ENCODE data around the gene SRP68.
"Not testable (repeated sequence)": the region's sequence is repeated elsewhere in the genome, so short reads cannot be mapped to it uniquely, and the experiment has no call there.

The SRP68 gene

DNA sequence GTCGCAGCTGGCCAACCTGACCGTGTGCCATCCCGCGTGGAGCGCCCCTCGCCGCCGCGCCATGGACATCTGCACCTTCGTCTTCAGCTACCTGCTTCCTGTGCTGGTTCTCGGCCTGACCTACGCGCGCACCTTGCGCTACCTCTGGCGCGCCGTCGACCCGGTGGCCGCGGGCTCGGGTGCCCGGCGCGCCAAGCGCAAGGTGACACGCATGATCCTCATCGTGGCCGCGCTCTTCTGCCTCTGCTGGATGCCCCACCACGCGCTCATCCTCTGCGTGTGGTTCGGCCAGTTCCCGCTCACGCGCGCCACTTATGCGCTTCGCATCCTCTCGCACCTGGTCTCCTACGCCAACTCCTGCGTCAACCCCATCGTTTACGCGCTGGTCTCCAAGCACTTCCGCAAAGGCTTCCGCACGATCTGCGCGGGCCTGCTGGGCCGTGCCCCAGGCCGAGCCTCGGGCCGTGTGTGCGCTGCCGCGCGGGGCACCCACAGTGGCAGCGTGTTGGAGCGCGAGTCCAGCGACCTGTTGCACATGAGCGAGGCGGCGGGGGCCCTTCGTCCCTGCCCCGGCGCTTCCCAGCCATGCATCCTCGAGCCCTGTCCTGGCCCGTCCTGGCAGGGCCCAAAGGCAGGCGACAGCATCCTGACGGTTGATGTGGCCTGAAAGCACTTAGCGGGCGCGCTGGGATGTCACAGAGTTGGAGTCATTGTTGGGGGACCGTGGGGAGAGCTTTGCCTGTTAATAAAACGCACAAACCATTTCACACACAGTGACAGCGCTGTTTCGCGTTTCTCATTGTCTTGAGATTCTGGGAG, 4.7 kb upstream of the SRP68 start:
- DNase-seq (ENCODE audit: low spot score), result no peak

DNA sequence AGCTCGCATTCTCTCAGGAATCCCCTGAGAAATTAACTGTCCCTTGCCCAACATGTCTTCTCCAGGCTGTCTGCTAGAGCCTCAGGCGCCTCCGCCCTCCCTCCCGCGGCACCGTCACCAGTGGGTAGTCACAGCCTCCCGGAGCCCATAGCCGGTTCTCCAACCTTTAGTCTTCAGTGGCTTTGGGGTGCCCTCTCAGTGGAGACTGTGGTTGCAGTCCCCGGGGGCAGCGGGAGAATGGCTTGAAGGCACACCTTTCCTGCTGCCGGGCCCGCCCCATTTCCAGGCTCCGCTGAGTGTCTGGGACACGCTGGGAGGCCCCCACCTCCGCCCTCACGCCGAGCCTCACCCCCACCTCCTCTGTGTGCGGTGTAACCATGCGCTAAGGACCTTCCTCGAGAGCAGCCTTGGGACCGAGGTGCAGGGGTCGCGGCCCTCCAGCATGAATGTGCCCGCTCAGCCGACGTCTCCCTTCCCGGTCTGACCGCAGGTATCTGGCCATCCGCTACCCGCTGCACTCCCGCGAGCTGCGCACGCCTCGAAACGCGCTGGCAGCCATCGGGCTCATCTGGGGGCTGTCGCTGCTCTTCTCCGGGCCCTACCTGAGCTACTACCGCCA, 3.9 kb upstream of the SRP68 start:
- no peak for DNase-seq (ENCODE audit: low spot score)

DNA sequence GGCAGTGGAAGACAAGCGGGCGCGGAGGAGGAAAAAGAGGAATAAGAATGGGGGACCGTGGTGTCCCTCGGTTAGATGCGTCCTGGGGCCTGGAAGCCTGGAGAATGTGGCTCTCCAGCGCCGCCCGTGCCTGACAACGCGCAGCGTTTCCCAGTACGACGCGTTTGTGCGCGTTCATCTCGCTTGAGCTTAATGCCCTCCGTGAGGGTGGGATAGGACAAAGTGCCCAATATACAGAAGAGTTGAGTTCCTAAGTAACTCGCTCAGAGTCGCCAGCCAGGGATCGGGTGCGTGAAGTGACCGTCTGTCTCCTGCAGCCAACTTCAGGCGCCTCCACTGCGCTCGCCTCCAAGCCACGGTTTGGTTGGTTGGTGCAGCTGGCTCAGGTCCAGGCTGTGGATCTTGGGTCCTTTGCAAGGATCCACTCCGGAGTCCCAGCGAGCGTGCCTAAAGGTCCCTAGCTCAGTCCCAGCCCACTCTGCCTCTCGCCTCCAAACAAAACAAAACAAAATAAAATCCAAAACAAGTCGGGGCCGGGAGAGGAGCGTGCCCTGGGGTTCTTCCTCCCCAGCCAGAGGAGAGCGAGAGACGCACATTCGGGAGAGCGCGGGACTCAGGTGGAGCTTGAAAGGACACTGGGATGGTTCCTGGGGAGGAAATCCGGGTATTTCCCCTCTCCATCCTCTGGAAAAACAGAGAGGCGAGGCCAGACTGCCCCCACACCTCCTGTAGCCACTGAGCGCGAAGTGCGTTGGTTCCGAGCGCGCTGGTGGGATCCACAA, 3.2 kb upstream of the SRP68 start:
- no peak for DNase-seq (ENCODE audit: low spot score)

DNA sequence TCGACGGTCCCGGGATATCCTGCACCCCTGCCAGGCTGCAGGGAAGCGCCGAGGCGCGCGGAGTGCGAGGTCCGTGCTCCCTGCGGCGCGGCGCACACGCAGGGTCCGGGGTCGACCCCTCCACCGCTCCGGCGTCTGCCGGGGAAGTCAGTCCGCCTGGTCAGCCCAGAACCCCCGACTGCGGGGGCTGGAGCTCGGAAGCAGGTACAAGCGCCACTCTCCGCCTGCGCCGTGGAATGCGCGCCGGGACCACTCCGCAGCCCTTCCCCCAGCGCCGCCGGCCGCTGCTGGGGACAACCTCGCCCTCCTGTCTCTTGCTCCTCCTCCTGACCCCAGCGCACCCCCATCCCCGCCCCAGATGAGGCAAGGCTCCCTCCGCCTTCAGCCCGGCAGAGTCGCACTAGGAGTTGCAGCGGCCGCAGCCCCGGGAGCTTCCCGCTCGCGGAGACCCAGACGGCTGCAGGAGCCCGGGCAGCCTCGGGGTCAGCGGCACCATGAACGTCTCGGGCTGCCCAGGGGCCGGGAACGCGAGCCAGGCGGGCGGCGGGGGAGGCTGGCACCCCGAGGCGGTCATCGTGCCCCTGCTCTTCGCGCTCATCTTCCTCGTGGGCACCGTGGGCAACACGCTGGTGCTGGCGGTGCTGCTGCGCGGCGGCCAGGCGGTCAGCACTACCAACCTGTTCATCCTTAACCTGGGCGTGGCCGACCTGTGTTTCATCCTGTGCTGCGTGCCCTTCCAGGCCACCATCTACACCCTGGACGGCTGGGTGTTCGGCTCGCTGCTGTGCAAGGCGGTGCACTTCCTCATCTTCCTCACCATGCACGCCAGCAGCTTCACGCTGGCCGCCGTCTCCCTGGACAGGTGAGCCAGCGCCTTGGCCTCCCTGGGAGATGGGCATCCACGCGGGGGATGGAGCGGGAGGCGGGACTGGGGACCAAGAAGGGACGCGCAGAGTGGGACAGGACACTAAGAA, 2.4 kb upstream of the SRP68 start, which contains the start of gene GALR2:
GALR2 (plus strand) TSS at position 392 of the 974 bp plus-strand sequence; CDS start at position 495, 103 bp downstream.
- DNase-seq (ENCODE audit: low spot score), result no peak

- DNase-seq (ENCODE audit: low spot score), result no peak
These were observed 678 bp downstream of the SRP68 start for GRCh38 chr17:76071531-76072147.

- no peak for DNase-seq (ENCODE audit: low spot score)
These were observed 6.5 kb downstream of the SRP68 start for GRCh38 chr17:76065775-76066174.

DNA sequence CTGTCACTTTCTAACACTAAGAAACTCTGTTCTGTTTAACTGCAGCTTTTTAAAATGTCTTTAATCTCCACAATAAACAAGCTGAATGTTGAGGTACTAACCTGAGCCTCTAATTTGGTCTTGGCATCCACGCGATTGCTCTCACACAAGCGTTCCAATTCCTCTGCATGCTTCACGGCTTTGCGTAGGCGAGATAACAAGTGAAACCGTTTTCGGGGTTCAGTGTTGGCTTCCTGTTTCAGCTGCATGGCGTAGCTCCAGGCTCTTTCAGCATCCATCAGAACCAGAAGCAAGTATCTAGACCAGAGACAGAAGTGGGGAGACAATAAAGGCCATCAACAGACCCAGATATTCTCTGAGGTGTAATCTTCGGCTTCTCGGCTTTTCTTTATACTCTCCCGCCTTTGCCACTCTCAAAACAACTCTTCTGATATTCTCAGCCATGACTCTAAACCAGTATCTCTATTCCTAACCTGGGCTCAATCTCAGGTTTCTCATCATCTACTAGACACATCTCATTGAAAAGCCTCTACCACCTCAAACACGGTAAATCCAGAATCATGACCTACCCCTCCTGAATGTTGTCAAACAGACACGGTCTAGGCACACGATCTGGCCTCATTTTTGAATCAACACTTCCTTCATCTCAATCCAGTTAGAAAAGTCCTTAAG, 8.3 kb downstream of the SRP68 start:
- DNase-seq (ENCODE audit: low spot score), result no peak

GRCh38 chr17:76058264-76058663, 14.1 kb downstream of the SRP68 start:
- not testable (repeated sequence) for DNase-seq (ENCODE audit: low spot score)

DNA sequence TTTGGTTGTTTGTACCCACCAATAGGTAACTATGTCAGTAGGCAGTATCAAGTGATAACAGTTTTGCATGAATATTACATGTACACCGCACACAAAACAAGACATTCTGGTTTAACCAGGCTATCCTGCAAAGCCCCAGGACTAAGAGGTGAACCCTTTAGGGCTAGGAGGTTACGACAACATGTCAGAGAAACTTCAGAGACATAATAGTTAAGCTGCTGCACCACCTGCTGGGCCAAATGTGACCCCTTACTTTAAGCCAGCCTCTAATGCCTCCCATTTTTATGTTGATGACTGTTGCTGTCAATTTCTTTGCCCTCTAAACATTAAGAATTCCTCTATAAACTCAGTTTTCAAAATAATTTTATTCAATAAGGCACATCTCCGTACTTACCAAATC, 15.4 kb downstream of the SRP68 start:
- no peak for DNase-seq (ENCODE audit: low spot score)

DNA sequence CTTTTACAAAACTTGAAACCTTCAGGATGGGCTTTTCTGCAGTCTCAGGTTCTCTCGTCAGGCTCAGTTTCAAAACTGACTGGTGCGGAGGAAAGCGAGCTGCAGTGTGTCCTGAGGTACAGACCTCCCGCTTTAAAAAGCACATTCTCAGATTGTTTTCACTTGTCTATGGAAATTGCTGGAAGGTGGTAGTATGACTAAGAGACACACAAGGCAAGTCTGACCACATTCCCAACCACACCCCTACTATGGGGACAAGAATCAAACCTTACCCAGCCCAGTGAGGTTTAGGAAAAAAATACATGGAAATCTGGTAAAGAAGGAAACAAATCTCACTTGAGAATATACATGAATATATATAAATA, 18.2 kb downstream of the SRP68 start:
- DNase-seq (ENCODE audit: low spot score), result no peak

DNA sequence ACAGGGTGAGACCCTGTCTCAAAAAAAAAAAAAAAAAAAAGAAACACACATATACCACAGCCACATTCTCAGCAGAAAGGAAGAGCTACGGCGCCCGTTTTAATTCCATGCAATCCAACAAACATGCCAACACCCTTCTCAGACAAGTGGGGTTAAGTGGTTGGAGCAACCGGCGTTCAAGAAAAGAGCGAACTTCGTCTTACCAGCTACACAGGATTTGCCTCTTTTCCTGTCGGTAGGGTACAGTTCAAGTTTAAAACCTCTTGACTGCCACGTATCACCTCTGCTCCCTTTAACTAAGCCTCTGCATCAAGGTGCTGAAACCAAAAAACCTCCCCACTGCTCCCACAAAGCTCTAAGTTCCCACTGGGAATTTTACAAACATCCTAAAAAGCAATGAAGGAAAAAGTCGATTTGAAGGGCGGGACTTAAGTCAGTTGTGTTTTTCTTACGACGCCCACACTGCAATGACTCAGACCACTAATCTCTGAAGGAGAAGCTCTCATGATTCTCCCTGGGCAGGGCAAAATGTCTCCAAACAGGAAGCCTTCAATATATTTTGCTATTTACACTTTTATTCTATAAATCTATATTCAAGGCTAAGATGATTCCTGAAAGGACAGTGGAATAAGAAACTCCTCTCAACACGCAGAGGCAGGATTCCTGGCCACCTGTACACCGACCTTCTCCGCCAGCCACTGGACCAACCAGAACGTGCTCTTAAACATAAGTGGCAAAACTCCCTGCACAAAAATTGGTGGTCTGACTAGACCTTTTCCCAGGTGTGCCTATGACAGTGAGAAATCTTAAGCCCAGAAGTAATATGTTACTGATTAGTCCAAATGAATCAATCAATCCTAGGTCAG, 18.8 kb downstream of the SRP68 start:
- no peak for DNase-seq (ENCODE audit: low spot score)

GRCh38 chr17:76051561-76051960, 20.8 kb downstream of the SRP68 start:
- DNase-seq (ENCODE audit: low spot score), result no peak

GRCh38 chr17:76050538-76051467, 21.5 kb downstream of the SRP68 start:
- no peak for DNase-seq (ENCODE audit: low spot score)

DNA sequence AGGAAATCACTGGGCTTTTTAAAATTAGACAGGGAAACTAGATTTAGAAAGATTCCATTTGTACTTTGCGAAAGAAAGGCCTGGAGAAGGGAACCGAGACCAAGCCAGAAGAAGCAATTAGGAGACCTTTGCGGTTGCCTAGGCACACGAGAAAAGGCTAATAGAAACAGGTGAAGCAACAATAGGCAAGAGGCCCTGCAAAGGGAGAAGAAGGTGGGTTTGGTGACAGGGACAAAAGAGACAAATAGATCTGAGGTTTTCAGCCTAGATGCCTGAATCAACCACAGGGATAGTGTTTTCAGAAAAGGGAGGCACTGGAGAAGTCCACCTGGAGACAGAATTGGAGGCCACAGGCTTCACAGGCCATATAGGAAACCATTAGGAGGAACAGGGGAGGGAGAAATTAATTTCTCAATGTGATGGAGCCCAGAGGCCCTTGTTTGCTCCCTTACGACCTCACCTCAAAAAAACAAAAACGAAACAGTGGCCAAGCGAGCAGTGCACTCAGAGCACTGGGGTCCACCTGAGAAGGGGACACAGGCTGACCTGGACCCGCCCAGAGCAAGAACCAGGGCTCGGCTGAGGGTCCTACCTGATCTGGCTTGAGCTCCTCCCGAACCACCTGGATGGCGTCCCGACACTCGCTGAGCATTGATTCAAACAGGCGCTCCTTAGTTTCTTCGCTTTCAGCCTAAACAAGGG, 22.3 kb downstream of the SRP68 start:
- DNase-seq (ENCODE audit: low spot score), result no peak

DNA sequence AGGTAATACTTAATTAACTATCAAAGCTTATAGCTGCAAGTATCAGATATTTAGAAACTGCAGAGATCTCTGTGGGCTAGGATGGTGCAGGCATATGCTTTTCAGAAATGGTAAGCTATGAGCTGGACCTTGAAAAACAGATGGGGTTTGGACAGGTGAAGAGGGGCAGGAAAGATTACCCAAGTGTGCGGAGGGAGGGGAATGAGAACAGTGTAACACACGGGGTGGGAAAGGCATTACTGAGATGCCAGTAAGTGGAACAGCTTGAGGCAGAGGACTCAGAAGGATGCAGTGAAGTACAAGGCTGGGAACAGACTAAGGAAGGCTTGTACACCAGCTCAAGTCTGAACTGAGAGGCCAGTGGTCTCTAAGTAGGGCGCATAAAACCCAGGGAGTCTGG, 23.1 kb downstream of the SRP68 start:
- no peak for DNase-seq (ENCODE audit: low spot score)

DNA sequence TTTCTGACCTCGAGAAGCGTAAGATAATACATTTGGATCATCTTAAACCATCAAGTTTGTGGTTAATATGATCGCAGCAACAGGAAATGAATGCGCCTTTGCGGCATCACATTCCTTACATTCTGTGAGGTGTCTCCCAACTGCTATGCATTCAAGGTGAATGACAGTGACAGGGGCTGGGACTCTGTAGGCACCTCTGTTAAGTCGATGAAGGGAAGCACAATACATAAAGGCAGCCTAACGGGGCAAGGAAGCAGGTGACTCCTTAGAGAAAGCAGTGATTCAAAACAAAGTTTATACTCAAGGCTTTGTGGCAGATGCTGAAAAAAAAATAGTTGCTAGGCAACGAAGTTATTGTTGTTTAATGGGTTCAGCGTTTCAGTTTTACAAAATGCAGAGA, 23.6 kb downstream of the SRP68 start:
- DNase-seq (ENCODE audit: low spot score), result no peak

GRCh38 chr17:76048025-76048605, 24.2 kb downstream of the SRP68 start:
- DNase-seq (ENCODE audit: low spot score), result no peak

GRCh38 chr17:76046064-76046463, 26.3 kb downstream of the SRP68 start:
- DNase-seq (ENCODE audit: low spot score), result no peak

All from putamen (tissue), 1 donor.